EL (cell line): Measurements from ENCODE around the gene SPATA18.
"Not testable (repeated sequence)": the region's sequence is repeated elsewhere in the genome, so short reads cannot be mapped to it uniquely, and the experiment has no call there.

Source experiments
- DNase-seq: peaks from one replicate; pipeline ENCODE4 v3.0.0-alpha.2; 2016

Gene SPATA18

DNA sequence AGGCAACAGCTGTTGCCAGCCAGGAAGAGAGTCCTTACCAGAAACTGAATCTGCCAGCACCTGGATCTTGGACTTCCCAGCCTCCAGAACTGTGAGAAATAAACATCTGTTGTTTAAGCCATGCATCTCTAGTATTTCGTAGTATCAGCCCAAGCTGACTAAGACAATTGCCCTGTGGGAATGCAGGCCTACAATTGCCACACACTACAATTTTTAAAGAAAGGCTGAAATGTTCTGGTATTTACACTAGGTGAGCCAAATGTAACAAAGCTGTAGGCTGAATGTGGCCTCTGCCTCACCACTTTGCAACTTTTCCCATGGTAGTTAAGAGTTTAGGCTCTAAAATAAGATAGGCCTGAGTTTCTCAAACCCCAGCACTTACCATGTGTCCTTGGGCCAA is 59.1 kb downstream of the SPATA18 start:
- no peak for DNase-seq

GRCh38 chr4:52111995-52112394 is 60.9 kb downstream of the SPATA18 start:
- DNase-seq: no peak

DNA sequence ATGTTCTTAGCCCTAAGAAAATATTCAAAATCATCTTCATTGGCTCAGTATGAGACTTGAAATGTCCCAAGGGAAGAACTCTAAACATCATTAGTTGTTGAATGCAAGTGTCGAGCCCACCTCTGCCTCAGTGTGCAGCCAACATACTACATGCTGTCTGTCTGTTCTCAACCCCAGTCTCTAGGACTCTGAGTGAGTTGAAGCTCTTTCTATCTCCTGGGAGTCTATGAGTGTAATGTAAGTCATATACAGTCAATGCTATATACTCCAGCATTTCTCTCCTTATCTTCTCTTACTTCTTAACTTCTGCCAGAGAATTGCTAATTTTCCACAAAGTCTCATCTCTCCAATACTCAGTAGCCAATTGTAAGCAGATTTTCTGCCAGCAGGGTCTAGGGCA is 61.3 kb downstream of the SPATA18 start:
- DNase-seq: no peak

DNA sequence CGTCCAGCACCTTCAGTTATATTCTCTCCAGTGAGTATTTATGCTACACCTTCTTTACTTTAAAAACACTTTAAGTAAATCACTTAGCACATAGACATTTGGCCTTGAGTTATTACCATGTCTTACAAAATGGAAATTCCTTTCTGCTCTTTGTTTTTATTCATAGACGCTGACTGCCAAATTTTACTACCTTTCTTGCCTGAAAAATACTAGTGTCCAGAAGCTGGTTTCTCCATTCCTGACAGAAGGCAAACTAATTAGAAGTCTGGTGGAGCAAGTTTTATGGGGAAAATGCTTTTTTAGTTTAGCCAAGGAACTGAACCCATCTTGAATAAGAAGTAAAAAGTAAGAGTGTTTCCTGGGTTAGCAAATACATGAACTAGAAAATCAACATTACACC is 65.5 kb downstream of the SPATA18 start:
- DNase-seq: no peak

GRCh38 chr4:52126226-52126625 is 75.1 kb downstream of the SPATA18 start:
- no peak for DNase-seq

DNA sequence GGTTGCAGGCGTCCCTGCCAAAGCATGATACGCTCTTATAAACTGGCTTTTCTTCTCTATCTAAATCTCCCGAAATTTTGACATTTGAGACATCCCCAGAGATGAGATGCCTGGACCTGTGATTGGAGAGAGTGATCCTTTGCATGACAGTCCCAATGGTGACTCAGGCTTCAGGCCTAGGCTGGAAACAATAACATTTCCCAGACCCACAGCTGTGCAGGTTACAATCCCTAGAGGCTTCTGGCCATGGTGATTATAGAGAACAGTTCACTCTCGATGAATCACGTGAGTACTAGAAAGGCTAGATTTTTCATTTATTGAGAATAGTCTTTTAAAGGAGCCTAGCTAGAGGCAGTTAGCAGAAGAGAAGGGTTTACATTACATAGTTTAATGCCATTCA is 75.9 kb downstream of the SPATA18 start:
- DNase-seq: no peak

DNA sequence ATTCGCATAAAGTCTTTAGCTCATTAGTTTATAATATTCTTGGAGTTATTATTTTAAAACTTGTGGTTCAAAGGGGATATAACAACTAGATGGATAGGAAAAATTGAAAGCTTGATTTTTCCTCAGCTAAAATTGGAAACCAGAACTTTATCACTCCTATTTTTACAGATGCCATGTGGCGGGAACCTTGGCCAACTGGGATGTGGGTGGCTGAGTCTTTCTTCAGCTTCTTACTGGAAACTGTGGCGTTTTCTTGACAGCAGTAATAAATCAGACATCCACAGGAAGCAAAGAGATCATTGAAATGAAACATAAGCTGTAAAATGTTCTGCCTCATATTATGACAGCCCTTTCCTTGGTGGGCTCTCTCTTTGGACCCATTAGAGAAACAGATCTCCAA is 84.1 kb downstream of the SPATA18 start:
- DNase-seq: no peak

DNA sequence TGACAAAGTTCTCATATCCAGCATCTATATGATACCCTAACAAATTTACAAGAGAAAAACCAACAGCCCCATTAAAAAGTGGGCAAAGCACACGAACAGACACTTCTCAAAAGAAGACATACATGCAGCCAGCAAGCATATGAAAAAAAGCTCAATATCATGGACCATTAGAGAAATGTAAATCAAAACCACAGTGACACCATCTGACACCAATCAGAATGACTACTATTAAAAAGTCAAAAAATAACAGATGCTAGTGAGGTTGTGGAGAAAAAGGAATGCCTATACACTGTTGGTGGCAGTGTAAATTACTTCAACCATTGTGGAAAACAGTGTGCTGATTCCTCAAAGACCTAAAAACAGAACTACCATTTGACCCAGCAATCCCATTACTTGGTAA is 86.0 kb downstream of the SPATA18 start:
- not testable (repeated sequence) for DNase-seq

GRCh38 chr4:52142816-52143215 is 91.7 kb downstream of the SPATA18 start:
- DNase-seq: no peak

GRCh38 chr4:52143815-52144214 is 92.7 kb downstream of the SPATA18 start:
- DNase-seq: no peak

DNA sequence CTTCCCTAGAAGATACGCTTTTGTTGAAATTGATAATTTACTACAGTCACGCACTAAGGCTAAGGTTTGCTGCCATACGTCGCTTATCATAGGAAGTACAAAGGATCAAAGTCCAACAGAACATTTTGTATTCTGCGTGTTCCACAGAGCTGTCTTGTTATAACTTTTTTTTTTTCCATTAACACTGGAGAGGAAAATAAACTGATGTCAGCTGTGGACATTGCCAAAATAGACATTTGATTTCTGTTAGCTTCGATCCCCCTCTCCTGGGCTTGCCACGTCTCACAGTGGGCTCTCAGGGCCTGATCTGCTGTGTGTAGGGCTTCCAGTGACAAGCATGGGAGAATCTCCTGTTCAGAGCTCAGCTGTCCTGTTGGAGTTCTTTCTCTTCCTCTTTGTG is 93.3 kb downstream of the SPATA18 start:
- no peak for DNase-seq
